ENCODE measurements around the gene FAF2.

The FAF2 gene

GRCh38 chr5:176420972-176421544, 27.1 kb upstream of the FAF2 start:
- H3K4me3 ChIP-seq (ENCODE audit: insufficient read depth in 1 of 2, low read depth in 1 of 2, low read length in 2 of 2), result no peak overlapping the region
- no peak overlapping the region for H3K18ac ChIP-seq (ENCODE audit: low read depth in 1 of 2, low read length in 2 of 2)
- no peak overlapping the region for H3K23ac ChIP-seq (ENCODE audit: low read length in 2 of 2)
- no peak overlapping the region for H4K91ac ChIP-seq (ENCODE audit: low read length)
- H3K14ac ChIP-seq (ENCODE audit: low read length in 2 of 2), result no peak overlapping the region
- no peak overlapping the region for H2BK120ac ChIP-seq (ENCODE audit: low read depth, low read length)
- WGBS, result 100% methylated on average over 1 of the region's 2 CpGs
- H2AFZ ChIP-seq (ENCODE audit: low read depth, low read length), result no peak overlapping the region
- no peaks in the 10 kb centered on the region for H3K9me3 ChIP-seq (ENCODE audit: control insufficient read depth, low read length)
- H3K4me1 ChIP-seq (ENCODE audit: control insufficient read depth, insufficient read depth, low read depth, low read length), result peaks cover 9% of the 10 kb centered on the region
- no peaks in the 10 kb centered on the region for H3K36me3 ChIP-seq (ENCODE audit: control insufficient read depth in 1 of 2, insufficient read depth in 2 of 2, low read depth in 1 of 2, low read length in 2 of 2)
- no peak overlapping the region for H2BK12ac ChIP-seq (ENCODE audit: low read length in 2 of 2)
- H2BK15ac ChIP-seq (ENCODE audit: low read depth, poor library complexity, severe bottlenecking), result no peak overlapping the region
- no peak overlapping the region for H3K9ac ChIP-seq (ENCODE audit: low read length)
- H4K8ac ChIP-seq (ENCODE audit: low read length), result no peak overlapping the region
- H3K4me2 ChIP-seq (ENCODE audit: low read length, poor library complexity, severe bottlenecking), result no peak overlapping the region
- H2BK5ac ChIP-seq (ENCODE audit: low read depth, low read length, poor library complexity, severe bottlenecking), result no peak overlapping the region
- no peaks in the 10 kb centered on the region for H3K79me1 ChIP-seq (replicated peaks; ENCODE audit: low read length, poor library complexity, severe bottlenecking)
- H3K27ac ChIP-seq (ENCODE audit: low read length, poor library complexity, severe bottlenecking), result no peak overlapping the region
- H3K4ac ChIP-seq (ENCODE audit: low read depth in 1 of 2, low read length in 2 of 2), result no peak overlapping the region
- no peak for DNase-seq
- H3K27me3 ChIP-seq (ENCODE audit: control insufficient read depth in 1 of 2, insufficient read depth in 1 of 2, low read length in 2 of 2), result peaks cover 0 to 15% of the 10 kb centered on the region in 2 experiments
- H2AK5ac ChIP-seq (ENCODE audit: low read length, severe bottlenecking), result no peak overlapping the region

DNA sequence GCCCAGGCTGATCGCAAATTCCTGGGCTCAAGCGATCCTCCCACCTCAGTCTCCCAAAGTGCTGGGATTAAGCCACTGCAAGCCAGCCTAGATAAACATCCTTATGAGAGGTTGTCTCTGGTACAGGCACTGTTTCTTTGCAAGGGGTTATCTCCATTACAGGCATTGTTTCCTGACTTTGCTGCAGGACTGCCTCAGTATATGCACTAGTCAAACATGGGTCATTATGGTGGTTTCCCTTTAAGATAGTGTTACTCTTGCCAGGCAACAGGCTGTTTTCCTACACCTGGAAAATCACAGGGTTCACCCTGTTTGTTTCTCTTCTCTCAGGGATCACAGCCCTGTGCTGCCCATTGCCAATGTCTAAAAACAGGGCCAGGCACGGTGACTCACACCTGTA, 24.0 kb upstream of the FAF2 start:
- no peak for DNase-seq
- Histone ChIP-seq H2BK120ac (ENCODE audit: low read depth, low read length) (no peak overlapping the region), H3K14ac (ENCODE audit: low read length in 2 of 2) (no peak overlapping the region), H3K4me3 (ENCODE audit: insufficient read depth in 1 of 2, low read depth in 1 of 2, low read length in 2 of 2) (no peak overlapping the region), H3K4me1 (ENCODE audit: control insufficient read depth, insufficient read depth, low read depth, low read length) (no peaks in the 10 kb centered on the region), H3K79me1 (replicated peaks; ENCODE audit: low read length, poor library complexity, severe bottlenecking) (no peaks in the 10 kb centered on the region), H2BK15ac (ENCODE audit: low read depth, poor library complexity, severe bottlenecking) (no peak overlapping the region), H2AFZ (ENCODE audit: low read depth, low read length) (no peak overlapping the region), H3K27ac (ENCODE audit: low read length, poor library complexity, severe bottlenecking) (no peak overlapping the region), H3K23ac (ENCODE audit: low read length in 2 of 2) (no peak overlapping the region), H3K9ac (ENCODE audit: low read length) (no peak overlapping the region), H4K91ac (ENCODE audit: low read length) (no peak overlapping the region), H3K36me3 (ENCODE audit: control insufficient read depth in 1 of 2, insufficient read depth in 2 of 2, low read depth in 1 of 2, low read length in 2 of 2) (no peaks in the 10 kb centered on the region), H2BK12ac (ENCODE audit: low read length in 2 of 2) (no peak overlapping the region), H3K27me3 (ENCODE audit: control insufficient read depth in 1 of 2, insufficient read depth in 1 of 2, low read length in 2 of 2) (peaks cover 0 to 15% of the 10 kb centered on the region in 2 experiments), H4K8ac (ENCODE audit: low read length) (no peak overlapping the region), H2BK5ac (ENCODE audit: low read depth, low read length, poor library complexity, severe bottlenecking) (no peak overlapping the region), H3K4me2 (ENCODE audit: low read length, poor library complexity, severe bottlenecking) (no peak overlapping the region), H3K9me3 (ENCODE audit: control insufficient read depth, low read length) (no peaks in the 10 kb centered on the region), H3K4ac (ENCODE audit: low read depth in 1 of 2, low read length in 2 of 2) (no peak overlapping the region), H3K18ac (ENCODE audit: low read depth in 1 of 2, low read length in 2 of 2) (no peak overlapping the region), H2AK5ac (ENCODE audit: low read length, severe bottlenecking) (no peak overlapping the region)
- 96% methylated on average over 3 of the region's 3 CpGs for WGBS

GRCh38 chr5:176425138-176425537, 23.0 kb upstream of the FAF2 start:
- Histone ChIP-seq H2BK5ac (ENCODE audit: low read depth, low read length, poor library complexity, severe bottlenecking) (no peak overlapping the region), H3K27me3 (ENCODE audit: control insufficient read depth in 1 of 2, insufficient read depth in 1 of 2, low read length in 2 of 2) (peaks cover 0 to 11% of the 10 kb centered on the region in 2 experiments), H3K18ac (ENCODE audit: low read depth in 1 of 2, low read length in 2 of 2) (no peak overlapping the region), H3K79me1 (replicated peaks; ENCODE audit: low read length, poor library complexity, severe bottlenecking) (no peaks in the 10 kb centered on the region), H3K4me3 (ENCODE audit: insufficient read depth in 1 of 2, low read depth in 1 of 2, low read length in 2 of 2) (no peak overlapping the region), H2BK12ac (ENCODE audit: low read length in 2 of 2) (no peak overlapping the region), H3K9ac (ENCODE audit: low read length) (no peak overlapping the region), H2BK15ac (ENCODE audit: low read depth, poor library complexity, severe bottlenecking) (no peak overlapping the region), H3K4me1 (ENCODE audit: control insufficient read depth, insufficient read depth, low read depth, low read length) (no peaks in the 10 kb centered on the region), H3K9me3 (ENCODE audit: control insufficient read depth, low read length) (no peaks in the 10 kb centered on the region), H2AK5ac (ENCODE audit: low read length, severe bottlenecking) (no peak overlapping the region), H3K27ac (ENCODE audit: low read length, poor library complexity, severe bottlenecking) (no peak overlapping the region), H4K91ac (ENCODE audit: low read length) (no peak overlapping the region), H2BK120ac (ENCODE audit: low read depth, low read length) (no peak overlapping the region), H3K36me3 (ENCODE audit: control insufficient read depth in 1 of 2, insufficient read depth in 2 of 2, low read depth in 1 of 2, low read length in 2 of 2) (no peaks in the 10 kb centered on the region), H3K4ac (ENCODE audit: low read depth in 1 of 2, low read length in 2 of 2) (no peak overlapping the region), H3K4me2 (ENCODE audit: low read length, poor library complexity, severe bottlenecking) (no peak overlapping the region), H3K23ac (ENCODE audit: low read length in 2 of 2) (no peak overlapping the region), H2AFZ (ENCODE audit: low read depth, low read length) (no peak overlapping the region), H3K14ac (ENCODE audit: low read length in 2 of 2) (no peak overlapping the region), H4K8ac (ENCODE audit: low read length) (no peak overlapping the region)
- 40% methylated on average over 1 of the region's 1 CpG for WGBS
- DNase-seq, result no peak

GRCh38 chr5:176425791-176426190, 22.4 kb upstream of the FAF2 start:
- no peak overlapping the region for H3K9ac ChIP-seq (ENCODE audit: low read length)
- no peak overlapping the region for H2BK12ac ChIP-seq (ENCODE audit: low read length in 2 of 2)
- no peak overlapping the region for H2AK5ac ChIP-seq (ENCODE audit: low read length, severe bottlenecking)
- H3K36me3 ChIP-seq (ENCODE audit: control insufficient read depth in 1 of 2, insufficient read depth in 2 of 2, low read depth in 1 of 2, low read length in 2 of 2), result no peaks in the 10 kb centered on the region
- no peaks in the 10 kb centered on the region for H3K4me1 ChIP-seq (ENCODE audit: control insufficient read depth, insufficient read depth, low read depth, low read length)
- H3K23ac ChIP-seq (ENCODE audit: low read length in 2 of 2), result no peak overlapping the region
- H3K14ac ChIP-seq (ENCODE audit: low read length in 2 of 2), result no peak overlapping the region
- H3K27me3 ChIP-seq (ENCODE audit: control insufficient read depth in 1 of 2, insufficient read depth in 1 of 2, low read length in 2 of 2), result peaks cover 0 to 4% of the 10 kb centered on the region in 2 experiments
- H3K27ac ChIP-seq (ENCODE audit: low read length, poor library complexity, severe bottlenecking), result no peak overlapping the region
- H2AFZ ChIP-seq (ENCODE audit: low read depth, low read length), result no peak overlapping the region
- no peak overlapping the region for H3K4me3 ChIP-seq (ENCODE audit: insufficient read depth in 1 of 2, low read depth in 1 of 2, low read length in 2 of 2)
- H2BK120ac ChIP-seq (ENCODE audit: low read depth, low read length), result no peak overlapping the region
- H3K9me3 ChIP-seq (ENCODE audit: control insufficient read depth, low read length), result no peaks in the 10 kb centered on the region
- H4K91ac ChIP-seq (ENCODE audit: low read length), result no peak overlapping the region
- 100% methylated on average over 1 of the region's 1 CpG for WGBS
- no peak overlapping the region for H4K8ac ChIP-seq (ENCODE audit: low read length)
- H3K79me1 ChIP-seq (replicated peaks; ENCODE audit: low read length, poor library complexity, severe bottlenecking), result no peaks in the 10 kb centered on the region
- no peak overlapping the region for H2BK5ac ChIP-seq (ENCODE audit: low read depth, low read length, poor library complexity, severe bottlenecking)
- H3K4ac ChIP-seq (ENCODE audit: low read depth in 1 of 2, low read length in 2 of 2), result no peak overlapping the region
- no peak overlapping the region for H3K4me2 ChIP-seq (ENCODE audit: low read length, poor library complexity, severe bottlenecking)
- no peak for DNase-seq
- H2BK15ac ChIP-seq (ENCODE audit: low read depth, poor library complexity, severe bottlenecking), result no peak overlapping the region
- H3K18ac ChIP-seq (ENCODE audit: low read depth in 1 of 2, low read length in 2 of 2), result no peak overlapping the region
